Activated CD4-positive, alpha-beta memory T cell treated with anti-CD3 and anti-CD28 coated beads for 36 hours (primary cell): ENCODE results near the gene CFAP97. TPM values are rescaled to one million over a fixed set of nuclear protein-coding genes. Genes with fewer than 3 reads are reported as not detected.
"Not testable (repeated sequence)": the region's sequence is repeated elsewhere in the genome, so short reads cannot be mapped to it uniquely, and the experiment has no call there.

Source experiments
- CTCF ChIA-PET: fragments of 350-600 bp; sonication (Branson Sonifier 250); formaldehyde crosslinking; loops from one replicate; lab custom pipeline; 2021; ENCODE audit warnings: antibody characterized with exemption, inconsistent platforms; lab: Charles Lee
- POLR2A ChIA-PET: fragments of 350-600 bp; sonication (Branson Sonifier 250); formaldehyde crosslinking; loops from one replicate; lab custom pipeline; 2021; ENCODE audit warnings: antibody characterized with exemption; lab: Charles Lee
- DNase-seq: peaks from one replicate; pipeline ENCODE4 v3.0.0-alpha.2; 2020
- H3K27ac Mint-ChIP-seq: one replicate; pipeline ENCODE4 v1.8.0; 2021; ENCODE audit warnings: mixed read lengths
- H3K27me3 Mint-ChIP-seq: one replicate; pipeline ENCODE4 v1.8.0; 2021; ENCODE audit warnings: mixed read lengths
- H3K36me3 Mint-ChIP-seq: one replicate; pipeline ENCODE4 v1.8.0; 2021; ENCODE audit warnings: mixed read lengths
- H3K4me1 Mint-ChIP-seq: one replicate; pipeline ENCODE4 v1.8.0; 2021; ENCODE audit warnings: low read depth, mixed read lengths
- H3K4me3 Mint-ChIP-seq: one replicate; pipeline ENCODE4 v1.8.0; 2021; ENCODE audit warnings: mild to moderate bottlenecking, mixed read lengths
- H3K9me3 Mint-ChIP-seq: one replicate; pipeline ENCODE4 v1.8.0; 2021; ENCODE audit warnings: mixed read lengths
- intact Hi-C: fragments of 100-400 bp; cut with micrococcal nuclease; formaldehyde crosslinking; loops from one replicate; pipeline ENCODE4 v1.15.1; 2023
- total RNA-seq, 2 experiments: library from RNA; stranded (reverse); gene quantifications; one replicate each; pipeline ENCODE4 v1.2.3, GENCODE V29; 2021

CFAP97 gene
- total RNA-seq, 2 experiments from 2014 or later: 47.5 to 48.6 TPM

- H3K4me3 Mint-ChIP-seq: no peak overlapping the region
- CTCF ChIA-PET: interaction anchor here (0.6 to 1.1 kb wide), 2 partner anchors 9 to 10 kb away, joined by 3 read pairs; no protein-coding TSS in a partner anchor
- peaks cover 20% of the 10 kb centered on the region for H3K27me3 Mint-ChIP-seq
- peaks cover 2% of the 10 kb centered on the region for H3K4me1 Mint-ChIP-seq
- H3K27ac Mint-ChIP-seq: no peak overlapping the region
- H3K9me3 Mint-ChIP-seq: no peaks in the 10 kb centered on the region
- intact Hi-C loops: no loop called here
- H3K36me3 Mint-ChIP-seq: no peaks in the 10 kb centered on the region
- DNase-seq: no peak
- POLR2A ChIA-PET: no interaction called here
Measured at GRCh38 chr4:185137233-185137925, 66.4 kb downstream of the CFAP97 start.

- Mint-ChIP-seq H3K9me3 (no peaks in the 10 kb centered on the region), H3K4me3 (no peak overlapping the region), H3K27me3 (peaks cover 25% of the 10 kb centered on the region), H3K36me3 (no peaks in the 10 kb centered on the region), H3K4me1 (no peaks in the 10 kb centered on the region), H3K27ac (no peak overlapping the region)
- intact Hi-C loops: loop anchor here (1.0 kb wide), 2 partner anchors 95 to 129 kb away; no protein-coding TSS in a partner anchor
- ChIA-PET POLR2A (no interaction called here), CTCF (interaction anchor here (0.6 to 3.6 kb wide), 29 partner anchors 8 to 1345 kb away, joined by 3 to 87 read pairs (median 4); partner anchors contain the start of gene SLC25A4)
- no peak for DNase-seq
Measured at GRCh38 chr4:185134307-185134869, 69.4 kb downstream of the CFAP97 start.

GRCh38 chr4:185128272-185129119, 75.3 kb downstream of the CFAP97 start:
- intact Hi-C loops: no loop called here
- DNase-seq: peak; percentile 38
- Mint-ChIP-seq H3K27ac (no peak overlapping the region), H3K36me3 (no peaks in the 10 kb centered on the region), H3K4me3 (peak overlapping the region; percentile 57), H3K4me1 (peaks cover 6% of the 10 kb centered on the region), H3K9me3 (no peaks in the 10 kb centered on the region), H3K27me3 (peaks cover 30% of the 10 kb centered on the region)
- POLR2A ChIA-PET: interaction anchor here (1.6 kb wide), 1 partner anchor 14 kb away, joined by 3 read pairs; the partner anchor contains the start of gene SLC25A4
- CTCF ChIA-PET: interaction anchor here (0.6 to 2.4 kb wide), 4 partner anchors 8 to 342 kb away, joined by 3 to 11 read pairs (median 3); no protein-coding TSS in a partner anchor

- Mint-ChIP-seq H3K27me3 (peaks cover 36% of the 10 kb centered on the region), H3K4me1 (peaks cover 12% of the 10 kb centered on the region), H3K36me3 (no peaks in the 10 kb centered on the region), H3K4me3 (peak overlapping the region; percentile 49), H3K27ac (no peak overlapping the region), H3K9me3 (no peaks in the 10 kb centered on the region)
- DNase-seq: no peak
- ChIA-PET CTCF (interaction anchor here (0.6 to 2.4 kb wide), 3 partner anchors 10 to 652 kb away, joined by 3 to 11 read pairs (median 3); no protein-coding TSS in a partner anchor), POLR2A (interaction anchor here (0.6 to 1.6 kb wide), 2 partner anchors 16 to 74 kb away, joined by 3 to 4 read pairs; partner anchors contain the start of gene SLC25A4)
- intact Hi-C loops: no loop called here
Measured at GRCh38 chr4:185127021-185127925, 76.5 kb downstream of the CFAP97 start.

GRCh38 chr4:185124006-185124405, 79.8 kb downstream of the CFAP97 start:
- peaks cover 26% of the 10 kb centered on the region for H3K27me3 Mint-ChIP-seq
- H3K9me3 Mint-ChIP-seq: no peaks in the 10 kb centered on the region
- POLR2A ChIA-PET: no interaction called here
- no peaks in the 10 kb centered on the region for H3K36me3 Mint-ChIP-seq
- peaks cover 10% of the 10 kb centered on the region for H3K4me1 Mint-ChIP-seq
- CTCF ChIA-PET: no interaction called here
- intact Hi-C loops: no loop called here
- no peak for DNase-seq
- no peak overlapping the region for H3K4me3 Mint-ChIP-seq
- no peak overlapping the region for H3K27ac Mint-ChIP-seq

- no peak overlapping the region for H3K4me3 Mint-ChIP-seq
- H3K36me3 Mint-ChIP-seq: no peaks in the 10 kb centered on the region
- H3K9me3 Mint-ChIP-seq: no peaks in the 10 kb centered on the region
- ChIA-PET POLR2A (no interaction called here), CTCF (interaction anchor here (0.7 to 0.8 kb wide), 2 partner anchors 10 to 12 kb away, joined by 4 to 5 read pairs; no protein-coding TSS in a partner anchor)
- no peak overlapping the region for H3K27ac Mint-ChIP-seq
- DNase-seq: no peak
- intact Hi-C loops: no loop called here
- peaks cover 6% of the 10 kb centered on the region for H3K4me1 Mint-ChIP-seq
- peaks cover 21% of the 10 kb centered on the region for H3K27me3 Mint-ChIP-seq
Measured at GRCh38 chr4:185122681-185123345, 81.0 kb downstream of the CFAP97 start.

GRCh38 chr4:185120631-185120946, 83.2 kb downstream of the CFAP97 start:
- Mint-ChIP-seq H3K27me3 (peaks cover 14% of the 10 kb centered on the region), H3K27ac (no peak overlapping the region), H3K9me3 (no peaks in the 10 kb centered on the region), H3K36me3 (no peaks in the 10 kb centered on the region), H3K4me1 (peaks cover 6% of the 10 kb centered on the region), H3K4me3 (no peak overlapping the region)
- intact Hi-C loops: no loop called here
- POLR2A ChIA-PET: no interaction called here
- CTCF ChIA-PET: no interaction called here
- no peak for DNase-seq

- Mint-ChIP-seq H3K36me3 (no peaks in the 10 kb centered on the region), H3K27me3 (peaks cover 11% of the 10 kb centered on the region), H3K9me3 (no peaks in the 10 kb centered on the region), H3K27ac (no peak overlapping the region), H3K4me1 (peaks cover 6% of the 10 kb centered on the region), H3K4me3 (no peak overlapping the region)
- ChIA-PET CTCF (interaction anchor here (1.8 kb wide), 1 partner anchor 14 kb away, joined by 8 read pairs; no protein-coding TSS in a partner anchor), POLR2A (no interaction called here)
- intact Hi-C loops: no loop called here
- no peak for DNase-seq
Measured at GRCh38 chr4:185119927-185120630, 83.7 kb downstream of the CFAP97 start.

- CTCF ChIA-PET: interaction anchor here (1.8 kb wide), 1 partner anchor 15 kb away, joined by 8 read pairs; no protein-coding TSS in a partner anchor
- intact Hi-C loops, H3K27ac Mint-ChIP-seq, H3K36me3 Mint-ChIP-seq, DNase-seq, POLR2A ChIA-PET, H3K4me3 Mint-ChIP-seq, H3K4me1 Mint-ChIP-seq, H3K9me3 Mint-ChIP-seq: not testable (repeated sequence)
- H3K27me3 Mint-ChIP-seq: peaks cover 11% of the 10 kb centered on the region
Measured at GRCh38 chr4:185119467-185119866, 84.3 kb downstream of the CFAP97 start.

GRCh38 chr4:185118876-185119275, 84.9 kb downstream of the CFAP97 start:
- POLR2A ChIA-PET: no interaction called here
- peaks cover 6% of the 10 kb centered on the region for H3K4me1 Mint-ChIP-seq
- no peak for DNase-seq
- H3K27ac Mint-ChIP-seq: no peak overlapping the region
- CTCF ChIA-PET: interaction anchor here (1.8 kb wide), 1 partner anchor 16 kb away, joined by 8 read pairs; no protein-coding TSS in a partner anchor
- intact Hi-C loops: no loop called here
- H3K36me3 Mint-ChIP-seq: no peaks in the 10 kb centered on the region
- H3K4me3 Mint-ChIP-seq: no peak overlapping the region
- no peaks in the 10 kb centered on the region for H3K9me3 Mint-ChIP-seq
- peaks cover 12% of the 10 kb centered on the region for H3K27me3 Mint-ChIP-seq
